SU-DHL-6 (cell line): Measurements from ENCODE around the gene NAV2.

Experiments
- CTCF ChIP-seq: fragments of 200-600 bp; sonication (generic); IDR thresholded peaks from one replicate; pipeline ENCODE4 v1.5.1; 2017; ENCODE audit warnings: antibody characterized with exemption, mild to moderate bottlenecking, low read length, moderate library complexity; ENCODE audit not compliant: insufficient read depth, poor library complexity, severe bottlenecking
- EZH2phosphoT487 ChIP-seq: fragments of 200-600 bp; sonication (generic), shearing (Covaris generic); conservative IDR thresholded peaks from 2 replicates; pipeline ENCODE4 v1.6.1; 2018; ENCODE audit warnings: mild to moderate bottlenecking, antibody characterized with exemption, low read length, moderate library complexity, mixed read lengths

GRCh38 chr11:19869466-19869865 is 156.8 kb downstream of the NAV2 start:
- TF ChIP-seq CTCF, result no peak
- TF ChIP-seq EZH2phosphoT487, result no peak
